Suprapubic skin (tissue), 4 donors: ENCODE measurements around the gene YIPF4. TPM values are rescaled to one million over a fixed set of nuclear protein-coding genes. Genes with fewer than 3 reads are reported as not detected.
"Not testable (repeated sequence)": the region's sequence is repeated elsewhere in the genome, so short reads cannot be mapped to it uniquely, and the experiment has no call there.

Experiments used
- DNase-seq, 2 donors: peaks; one replicate each; pipeline ENCODE4 v3.0.0-alpha.2; 2019; ENCODE audit warnings: low spot score in 2 of 2
- H3K27ac ChIP-seq: fragments of 200-600 bp; sonication (generic); one replicate; pipeline ENCODE4 v1.5.1; 2019
- H3K27me3 ChIP-seq: fragments of 200-600 bp; sonication (generic); one replicate; pipeline ENCODE4 v1.5.1; 2019
- H3K36me3 ChIP-seq: fragments of 200-600 bp; sonication (generic); one replicate; pipeline ENCODE4 v1.5.1; 2019
- H3K4me1 ChIP-seq: fragments of 200-600 bp; sonication (generic); one replicate; pipeline ENCODE4 v1.5.1; 2019
- H3K4me3 ChIP-seq: fragments of 200-600 bp; sonication (generic); one replicate; pipeline ENCODE4 v1.5.1; 2019; ENCODE audit warnings: mild to moderate bottlenecking
- H3K9me3 ChIP-seq: fragments of 200-600 bp; sonication (generic); one replicate; pipeline ENCODE4 v1.5.1; 2019
- EP300 ChIP-seq: sonication (generic); formaldehyde crosslinking; IDR thresholded peaks from one replicate; pipeline ENCODE4 v1.6.1; 2017; ENCODE audit warnings: antibody characterized with exemption
- POLR2A ChIP-seq, 2 donors: fragments of 450-650 bp; IDR thresholded peaks; one replicate each; pipeline ENCODE4 v1.6.1; 2017; ENCODE audit warnings: antibody characterized with exemption in 2 of 2, mild to moderate bottlenecking in 2 of 2, moderate library complexity in 2 of 2
- POLR2AphosphoS5 ChIP-seq, 3 donors: sonication (generic); formaldehyde crosslinking; IDR thresholded peaks; one replicate each; pipeline ENCODE4 v1.6.1; 2017; ENCODE audit warnings: antibody characterized with exemption in 3 of 3
- WGBS: methylation state at CpG from one replicate; pipeline ENCODE4 v1.1.5; 2018; 5-methylcytosine and 5-hydroxymethylcytosine counted together
- total RNA-seq, 4 donors: library from RNA; depleted of rRNA; stranded (reverse); fragments of >200 nt; gene quantifications; one replicate each; pipeline ENCODE4 v1.1.0, GENCODE V29; 2016
- TF ChIP-seq, protein P1 (sequence below), 2 donors: fragments of 200-600 bp in 1 of 2; fragments of 450-650 bp in 1 of 2; sonication (generic) in 1 of 2; IDR thresholded peaks; one replicate each; pipeline ENCODE4 v1.5.1; 2016 to 2019; ENCODE audit warnings: antibody characterized with exemption in 2 of 2, mild to moderate bottlenecking in 1 of 2, moderate library complexity in 1 of 2

Gene YIPF4
- total RNA-seq, 4 donors from 2014 or later = 8.5 to 36.5 (median 19.8) TPM

- H3K4me1 ChIP-seq = peaks cover 11% of the 10 kb centered on the region
- H3K27ac ChIP-seq = no peak overlapping the region
- 81% methylated on average over 2 of the region's 2 CpGs for WGBS
- H3K36me3 ChIP-seq = peaks cover 10% of the 10 kb centered on the region
- TF ChIP-seq EP300 = no peak
- TF ChIP-seq, protein P1, sequence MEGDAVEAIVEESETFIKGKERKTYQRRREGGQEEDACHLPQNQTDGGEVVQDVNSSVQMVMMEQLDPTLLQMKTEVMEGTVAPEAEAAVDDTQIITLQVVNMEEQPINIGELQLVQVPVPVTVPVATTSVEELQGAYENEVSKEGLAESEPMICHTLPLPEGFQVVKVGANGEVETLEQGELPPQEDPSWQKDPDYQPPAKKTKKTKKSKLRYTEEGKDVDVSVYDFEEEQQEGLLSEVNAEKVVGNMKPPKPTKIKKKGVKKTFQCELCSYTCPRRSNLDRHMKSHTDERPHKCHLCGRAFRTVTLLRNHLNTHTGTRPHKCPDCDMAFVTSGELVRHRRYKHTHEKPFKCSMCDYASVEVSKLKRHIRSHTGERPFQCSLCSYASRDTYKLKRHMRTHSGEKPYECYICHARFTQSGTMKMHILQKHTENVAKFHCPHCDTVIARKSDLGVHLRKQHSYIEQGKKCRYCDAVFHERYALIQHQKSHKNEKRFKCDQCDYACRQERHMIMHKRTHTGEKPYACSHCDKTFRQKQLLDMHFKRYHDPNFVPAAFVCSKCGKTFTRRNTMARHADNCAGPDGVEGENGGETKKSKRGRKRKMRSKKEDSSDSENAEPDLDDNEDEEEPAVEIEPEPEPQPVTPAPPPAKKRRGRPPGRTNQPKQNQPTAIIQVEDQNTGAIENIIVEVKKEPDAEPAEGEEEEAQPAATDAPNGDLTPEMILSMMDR (IDR thresholded peaks at IDR 0.05) = no peak
- no peak for DNase-seq
- no peaks in the 10 kb centered on the region for H3K9me3 ChIP-seq
- no peak overlapping the region for H3K4me3 ChIP-seq
- no peaks in the 10 kb centered on the region for H3K27me3 ChIP-seq
Observed at GRCh38 chr2:32284321-32284720, 6.6 kb downstream of the YIPF4 start.

- DNase-seq = no peak
- H3K27ac ChIP-seq = no peak overlapping the region
Observed at GRCh38 chr2:32289165-32289999, 11.7 kb downstream of the YIPF4 start.

DNA sequence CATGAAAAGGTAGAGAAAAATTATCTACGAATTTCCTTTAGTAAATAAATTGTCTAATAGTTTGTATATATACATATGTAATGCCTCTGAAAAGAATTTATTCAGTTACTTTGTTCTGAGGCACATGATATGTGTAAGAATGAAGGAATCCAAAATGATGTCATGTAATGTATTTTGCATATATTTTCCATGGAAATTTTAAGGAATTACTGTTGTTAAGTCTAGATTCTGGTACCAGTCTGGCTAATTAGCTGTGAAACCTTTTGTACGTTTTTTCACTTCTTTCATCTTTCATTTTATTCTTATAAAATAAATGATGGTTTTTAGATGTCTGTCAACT, 12.3 kb downstream of the YIPF4 start:
- 85% methylated on average over 2 of the region's 2 CpGs for WGBS
- Histone ChIP-seq H3K4me1 (peaks cover 9% of the 10 kb centered on the region), H3K4me3 (no peak overlapping the region), H3K27me3 (no peaks in the 10 kb centered on the region), H3K9me3 (no peaks in the 10 kb centered on the region), H3K27ac (no peak overlapping the region), H3K36me3 (peaks cover 26% of the 10 kb centered on the region)
- TF ChIP-seq POLR2A (IDR thresholded peaks at IDR 0.05) (no peak), EP300 (no peak), POLR2AphosphoS5 (IDR thresholded peaks at IDR 0.05) (no peak)
- TF ChIP-seq, protein P1 (IDR thresholded peaks at IDR 0.05) = no peak
- no peak for DNase-seq

More at GRCh38 chr2:32289165-32289999, 11.7 kb downstream of the YIPF4 start:
- TF ChIP-seq, protein P1 (IDR thresholded peaks at IDR 0.05) = no peak
- TF ChIP-seq EP300 = no peak
- no peak for TF ChIP-seq POLR2AphosphoS5 (IDR thresholded peaks at IDR 0.05)
- no peak for TF ChIP-seq POLR2A (IDR thresholded peaks at IDR 0.05)
- Histone ChIP-seq H3K4me1 (peaks cover 9% of the 10 kb centered on the region), H3K4me3 (no peak overlapping the region), H3K9me3 (no peaks in the 10 kb centered on the region), H3K27me3 (no peaks in the 10 kb centered on the region), H3K36me3 (peaks cover 22% of the 10 kb centered on the region)
- 63% methylated on average over 4 of the region's 4 CpGs for WGBS

GRCh38 chr2:32291746-32292145, 14.0 kb downstream of the YIPF4 start:
- DNase-seq = no peak
- TF ChIP-seq POLR2A (IDR thresholded peaks at IDR 0.05) = no peak
- TF ChIP-seq, protein P1 (IDR thresholded peaks at IDR 0.05) = no peak
- TF ChIP-seq EP300 = no peak
- no peak for TF ChIP-seq POLR2AphosphoS5 (IDR thresholded peaks at IDR 0.05)
- Histone ChIP-seq H3K4me1 (peaks cover 9% of the 10 kb centered on the region), H3K36me3 (peaks cover 39% of the 10 kb centered on the region), H3K27me3 (no peaks in the 10 kb centered on the region), H3K27ac (no peak overlapping the region), H3K9me3 (no peaks in the 10 kb centered on the region), H3K4me3 (no peak overlapping the region)
- WGBS = 73% methylated on average over 2 of the region's 2 CpGs

- H3K36me3 ChIP-seq = peaks cover 48% of the 10 kb centered on the region
- not testable (repeated sequence) for H3K27ac ChIP-seq, H3K4me3 ChIP-seq, H3K9me3 ChIP-seq, H3K27me3 ChIP-seq, DNase-seq, H3K4me1 ChIP-seq
- 98% methylated on average over 12 of the region's 26 CpGs for WGBS
Observed at GRCh38 chr2:32293493-32293892, 15.8 kb downstream of the YIPF4 start.

DNA sequence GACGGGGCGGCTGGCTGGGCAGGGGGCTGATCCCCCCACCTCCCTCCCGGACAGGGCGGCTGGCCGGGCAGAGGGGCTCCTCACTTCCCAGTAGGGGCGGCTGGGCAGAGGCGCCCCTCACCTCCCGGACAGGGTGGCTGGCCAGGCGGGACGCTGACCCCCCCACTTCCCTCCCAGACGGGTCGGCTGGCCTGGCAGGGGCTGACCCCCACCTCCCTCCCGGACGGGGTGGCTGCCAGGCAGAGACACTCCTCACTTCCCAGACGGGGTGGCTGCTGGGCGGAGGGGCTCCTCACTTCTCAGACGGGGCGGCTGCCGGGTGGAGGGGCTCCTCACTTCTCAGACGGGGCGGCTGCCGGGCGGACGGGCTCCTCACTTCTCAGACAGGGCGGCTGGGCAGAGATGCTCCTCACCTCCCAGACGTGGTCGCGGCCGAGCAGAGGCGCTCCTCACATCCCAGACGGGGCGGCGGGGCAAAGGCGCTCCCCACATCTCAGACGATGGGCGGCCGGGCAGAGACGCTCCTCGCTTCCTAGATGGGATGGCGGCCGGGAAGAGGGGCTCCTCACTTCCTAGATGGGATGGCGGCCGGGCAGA, 16.4 kb downstream of the YIPF4 start:
- not testable (repeated sequence) for H3K27ac ChIP-seq, DNase-seq, H3K9me3 ChIP-seq, H3K4me1 ChIP-seq, H3K4me3 ChIP-seq, H3K27me3 ChIP-seq
- 100% methylated on average over 2 of the region's 43 CpGs for WGBS
- peaks cover 54% of the 10 kb centered on the region for H3K36me3 ChIP-seq
